Measurements from ENCODE around the gene TADA2B. TPM values are rescaled to one million over a fixed set of nuclear protein-coding genes. Genes with fewer than 3 reads are reported as not detected.

The TADA2B gene
- total RNA-seq, 2 donors from 2014 or later: 17.3 to 17.5 TPM

DNA sequence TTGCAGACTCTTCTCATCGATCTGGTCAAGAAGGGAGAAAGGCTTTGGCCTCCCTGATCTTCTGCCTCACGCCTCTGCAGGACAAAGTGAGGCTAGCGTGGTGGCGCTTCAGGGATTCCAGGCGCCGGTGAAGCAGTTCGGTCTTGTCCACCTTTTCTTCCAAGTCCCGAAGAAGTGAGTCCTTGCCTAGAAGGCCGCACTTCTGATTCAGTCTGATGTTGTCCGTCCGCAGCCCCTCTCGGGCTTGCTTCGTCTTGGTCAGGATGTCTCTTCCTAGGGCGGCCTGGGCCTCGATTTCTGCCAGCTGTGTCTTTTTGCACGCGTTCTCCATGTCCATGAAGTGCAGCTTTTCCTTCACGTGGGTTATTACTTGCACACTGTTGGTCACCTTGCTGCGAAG, 1.9 kb upstream of the TADA2B start:
- Mint-ChIP-seq H3K27ac (no peak overlapping the region), H3K36me3 (ENCODE audit: low read depth) (no peaks in the 10 kb centered on the region), H3K4me3 (no peak overlapping the region), H3K27me3 (ENCODE audit: insufficient read depth) (peaks cover 22% of the 10 kb centered on the region), H3K4me1 (peaks cover 25% of the 10 kb centered on the region), H3K9me3 (no peaks in the 10 kb centered on the region)
- DNase-seq: no peak
- TF ChIP-seq CTCF (conservative IDR thresholded peaks at IDR 0.05): no peak
- H3K4me3 ChIP-seq (ENCODE audit: low read length): no peak overlapping the region
- no peaks in the 10 kb centered on the region for H3K36me3 ChIP-seq (ENCODE audit: control insufficient read depth, insufficient read depth, low read length)
- WGBS, 2 experiments (ENCODE audit: insufficient coverage in 1 of 2, insufficient read length in 1 of 2): 94 to 95% methylated on average over 19 of the region's 19 CpGs
- H3K9me3 ChIP-seq (ENCODE audit: control insufficient read depth, low read length): no peaks in the 10 kb centered on the region
- peaks cover 19% of the 10 kb centered on the region for H3K27me3 ChIP-seq (ENCODE audit: control insufficient read depth, insufficient read depth, low read length, poor library complexity, severe bottlenecking)
- no peak overlapping the region for H3K27ac ChIP-seq (ENCODE audit: low read depth, low read length)
- H3K9ac ChIP-seq (ENCODE audit: extremely low read depth, low read length, poor library complexity, severe bottlenecking): no peak overlapping the region
- H3K4me1 ChIP-seq (ENCODE audit: control insufficient read depth, insufficient read depth, low read length): no peaks in the 10 kb centered on the region

DNA sequence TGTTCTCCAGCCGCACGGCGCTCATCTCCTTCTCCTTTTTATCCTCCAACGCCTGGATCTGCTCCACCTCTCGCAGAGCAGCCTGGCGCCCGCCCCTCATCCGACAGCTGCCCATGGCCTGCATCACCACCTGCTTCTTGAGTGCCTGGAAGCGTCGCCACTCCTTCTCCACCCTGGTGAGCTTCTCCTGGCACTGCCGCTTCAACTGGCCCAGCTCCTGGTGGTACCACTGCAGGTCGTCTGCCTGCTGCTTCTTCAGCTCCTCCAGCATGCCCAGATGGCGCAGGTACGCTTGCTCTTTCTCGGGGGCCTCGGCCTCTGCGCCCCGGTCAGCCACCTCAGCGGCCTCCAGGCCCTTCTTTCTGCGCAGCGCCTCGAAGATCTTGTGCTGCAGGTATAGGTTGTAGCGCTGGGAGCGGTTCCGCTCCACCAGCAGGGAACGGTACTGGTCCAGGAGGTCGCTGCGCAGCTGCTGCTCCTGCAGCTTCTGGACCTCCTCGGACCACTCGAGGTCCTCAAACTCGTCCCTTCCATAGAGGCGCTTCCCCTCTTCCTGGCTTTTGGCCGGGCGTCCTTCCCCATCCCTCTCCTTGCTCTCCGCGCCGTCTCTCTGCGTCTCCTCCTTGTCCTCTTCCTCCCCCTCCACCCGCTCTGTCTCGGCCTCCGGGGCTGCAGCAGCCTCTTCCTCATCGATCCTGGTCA, 1.2 kb upstream of the TADA2B start:
- H3K4me3 Mint-ChIP-seq: peak overlapping the region; percentile 71
- Histone ChIP-seq H3K4me3 (ENCODE audit: low read length) (peak overlapping the region; percentile 81), H3K36me3 (ENCODE audit: control insufficient read depth, insufficient read depth, low read length) (no peaks in the 10 kb centered on the region), H3K4me1 (ENCODE audit: control insufficient read depth, insufficient read depth, low read length) (no peaks in the 10 kb centered on the region), H3K27me3 (ENCODE audit: control insufficient read depth, insufficient read depth, low read length, poor library complexity, severe bottlenecking) (peaks cover 19% of the 10 kb centered on the region), H3K9me3 (ENCODE audit: control insufficient read depth, low read length) (no peaks in the 10 kb centered on the region), H3K9ac (ENCODE audit: extremely low read depth, low read length, poor library complexity, severe bottlenecking) (peak overlapping the region; percentile 67), H3K27ac (ENCODE audit: low read depth, low read length) (peak overlapping the region; percentile 84)
- WGBS, 2 experiments (ENCODE audit: insufficient coverage in 1 of 2, insufficient read length in 1 of 2): 40 to 57% methylated on average over 25 to 42 of the region's 42 CpGs
- peaks cover 22% of the 10 kb centered on the region for H3K27me3 Mint-ChIP-seq (ENCODE audit: insufficient read depth)
- H3K4me1 Mint-ChIP-seq: peaks cover 31% of the 10 kb centered on the region
- no peak for TF ChIP-seq CTCF (conservative IDR thresholded peaks at IDR 0.05)
- peak overlapping the region; percentile 71 for H3K27ac Mint-ChIP-seq
- peak; percentile 84 for DNase-seq
- no peaks in the 10 kb centered on the region for H3K9me3 Mint-ChIP-seq
- no peaks in the 10 kb centered on the region for H3K36me3 Mint-ChIP-seq (ENCODE audit: low read depth)

GRCh38 chr4:7042503-7043283, 479 bp upstream of the TADA2B start:
- peak; percentile 99 for DNase-seq
- no peaks in the 10 kb centered on the region for H3K9me3 ChIP-seq (ENCODE audit: control insufficient read depth, low read length)
- H3K9me3 Mint-ChIP-seq: no peaks in the 10 kb centered on the region
- peaks cover 22% of the 10 kb centered on the region for H3K27me3 Mint-ChIP-seq (ENCODE audit: insufficient read depth)
- H3K27ac ChIP-seq (ENCODE audit: low read depth, low read length): peak overlapping the region; percentile 84
- peak overlapping the region; percentile 71 for H3K4me3 Mint-ChIP-seq
- no peaks in the 10 kb centered on the region for H3K36me3 ChIP-seq (ENCODE audit: control insufficient read depth, insufficient read depth, low read length)
- peak overlapping the region; percentile 81 for H3K4me3 ChIP-seq (ENCODE audit: low read length)
- H3K9ac ChIP-seq (ENCODE audit: extremely low read depth, low read length, poor library complexity, severe bottlenecking): peak overlapping the region; percentile 67
- H3K27me3 ChIP-seq (ENCODE audit: control insufficient read depth, insufficient read depth, low read length, poor library complexity, severe bottlenecking): peaks cover 19% of the 10 kb centered on the region
- no peaks in the 10 kb centered on the region for H3K36me3 Mint-ChIP-seq (ENCODE audit: low read depth)
- H3K27ac Mint-ChIP-seq: peak overlapping the region; percentile 71
- no peaks in the 10 kb centered on the region for H3K4me1 ChIP-seq (ENCODE audit: control insufficient read depth, insufficient read depth, low read length)
- 0 to 1% methylated on average over 15 to 90 of the region's 90 CpGs for WGBS, 2 experiments (ENCODE audit: insufficient coverage in 1 of 2, insufficient read length in 1 of 2)
- peak; percentile 52 for TF ChIP-seq CTCF (conservative IDR thresholded peaks at IDR 0.05)
- H3K4me1 Mint-ChIP-seq: peaks cover 31% of the 10 kb centered on the region
